UCSD-AML1 (cell line): ENCODE data around the gene ARSG.
"Not testable (repeated sequence)": the region's sequence is repeated elsewhere in the genome, so short reads cannot be mapped to it uniquely, and the experiment has no call there.

Experiments
- DNase-seq: peaks from one replicate; lab custom pipeline; 2025; ENCODE audit not compliant: unreplicated experiment; lab: John Stamatoyannopoulos, UW

ARSG gene

GRCh38 chr17:68304706-68305105 lies 13.4 kb downstream of the ARSG start:
- DNase-seq, result no peak

GRCh38 chr17:68305142-68305541 lies 13.8 kb downstream of the ARSG start:
- DNase-seq, result no peak

GRCh38 chr17:68306819-68307218 lies 15.5 kb downstream of the ARSG start:
- DNase-seq, result no peak

- no peak for DNase-seq
These were observed 16.1 kb downstream of the ARSG start for GRCh38 chr17:68307443-68307842.

- DNase-seq, result not testable (repeated sequence)
These were observed 17.2 kb downstream of the ARSG start for GRCh38 chr17:68308486-68308885.

- not testable (repeated sequence) for DNase-seq
These were observed 17.9 kb downstream of the ARSG start for GRCh38 chr17:68309066-68309670.

GRCh38 chr17:68310152-68310551 lies 18.9 kb downstream of the ARSG start:
- DNase-seq, result no peak

- DNase-seq, result no peak
These were observed 23.7 kb downstream of the ARSG start for GRCh38 chr17:68314916-68315535.

- DNase-seq, result no peak
These were observed 24.6 kb downstream of the ARSG start for GRCh38 chr17:68315930-68316329.

- DNase-seq, result no peak
These were observed 26.2 kb downstream of the ARSG start for GRCh38 chr17:68317458-68317857.

- DNase-seq, result no peak
These were observed 27.1 kb downstream of the ARSG start for GRCh38 chr17:68318103-68318991.

- no peak for DNase-seq
These were observed 28.3 kb downstream of the ARSG start for GRCh38 chr17:68319410-68320162.

- no peak for DNase-seq
These were observed 29.1 kb downstream of the ARSG start for GRCh38 chr17:68320311-68320865.

GRCh38 chr17:68320943-68321555 lies 29.8 kb downstream of the ARSG start:
- DNase-seq, result no peak

GRCh38 chr17:68321556-68321954 lies 30.3 kb downstream of the ARSG start:
- DNase-seq, result no peak

GRCh38 chr17:68322630-68323029 lies 31.3 kb downstream of the ARSG start:
- DNase-seq, result no peak

GRCh38 chr17:68324114-68324513 lies 32.8 kb downstream of the ARSG start:
- no peak for DNase-seq

GRCh38 chr17:68324654-68325336 lies 33.5 kb downstream of the ARSG start:
- DNase-seq, result no peak

- DNase-seq, result no peak
These were observed 34.7 kb downstream of the ARSG start for GRCh38 chr17:68325961-68326360.

- DNase-seq, result no peak
These were observed 35.4 kb downstream of the ARSG start for GRCh38 chr17:68326681-68327080.
